H54 (cell line): Measurements from ENCODE around the gene TTC1.
A peak's percentile ranks its signal among the peaks of the same experiment; 100 is the strongest.
"Not testable (repeated sequence)": the region's sequence is repeated elsewhere in the genome, so short reads cannot be mapped to it uniquely, and the experiment has no call there.

Source experiments
- DNase-seq: peaks from one replicate; pipeline ENCODE4 v3.0.0; 2011; ENCODE audit warnings: low spot score, mixed read lengths; ENCODE audit not compliant: insufficient read length
- FAIRE-seq: peaks from 3 replicates; lab custom pipeline; 2011; peaks lifted over from hg19 to GRCh38; lab: Jason Lieb, UNC
- POLR2A ChIP-seq: IDR thresholded peaks from 2 replicates; pipeline ENCODE4 v1.6.1; 2011; ENCODE audit warnings: low read depth, mild to moderate bottlenecking, low read length

Gene TTC1

DNA sequence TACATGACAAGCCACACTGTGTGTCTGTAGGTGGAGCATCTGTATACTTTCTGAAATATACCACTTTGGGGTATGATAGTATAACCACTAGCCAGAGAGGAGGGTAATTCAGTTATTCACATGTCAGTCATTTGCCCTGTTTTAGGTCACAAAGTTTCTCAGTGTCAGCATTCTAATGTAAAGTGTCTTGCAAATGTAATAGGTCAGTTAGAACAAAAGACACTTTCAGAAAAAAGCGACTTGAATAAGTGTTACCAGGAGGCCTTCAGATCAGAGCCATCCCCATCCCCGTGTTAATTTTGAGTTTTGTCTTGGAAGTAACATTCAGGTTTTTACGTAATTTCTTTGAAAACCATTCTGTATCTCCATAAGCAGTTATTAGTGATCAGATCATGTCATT lies 33.7 kb downstream of the TTC1 start:
- FAIRE-seq (no peak), DNase-seq (no peak)
- TF ChIP-seq POLR2A, result no peak

DNA sequence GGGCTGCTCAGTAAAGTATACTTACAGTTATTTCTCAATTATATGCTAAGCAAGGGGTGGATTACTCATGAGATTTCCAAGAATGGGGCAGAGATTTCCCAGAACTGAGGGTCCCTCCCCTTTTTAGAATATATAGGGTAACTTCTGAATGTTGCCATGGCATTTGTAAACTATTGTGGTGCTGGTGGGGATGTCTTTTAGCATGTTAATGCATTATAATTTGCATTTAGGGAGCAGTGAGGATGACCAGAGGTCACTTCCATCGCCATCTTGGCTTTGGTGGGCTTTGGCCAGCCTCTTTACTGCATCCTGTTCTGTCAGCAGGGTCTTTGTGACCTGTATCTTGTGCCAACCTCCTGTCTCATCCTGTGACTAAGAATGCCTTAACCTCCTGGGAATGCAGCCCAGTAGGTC lies 35.5 kb downstream of the TTC1 start:
- DNase-seq (no peak), FAIRE-seq (no peak)
- TF ChIP-seq POLR2A, result no peak

DNA sequence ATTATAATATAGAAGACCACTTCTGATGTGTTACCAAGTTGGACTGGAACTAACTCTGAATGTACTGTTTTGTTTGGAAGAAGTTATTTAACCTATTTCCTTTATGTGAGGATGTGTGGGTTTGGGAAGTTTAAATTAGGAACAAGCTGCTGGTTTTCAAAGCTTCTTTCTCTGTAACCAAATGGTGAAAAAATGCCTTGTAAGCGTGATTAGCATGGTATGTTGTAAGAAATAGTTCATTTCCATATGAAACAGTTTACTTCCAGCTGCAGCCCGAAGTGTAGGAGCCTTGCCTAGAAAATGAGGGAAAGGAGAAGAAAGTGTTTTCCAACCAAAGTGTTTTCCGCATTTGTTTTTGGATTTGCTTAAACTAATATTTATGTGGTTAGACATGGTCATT lies 36.0 kb downstream of the TTC1 start:
- DNase-seq, result no peak
- TF ChIP-seq POLR2A, result no peak
- FAIRE-seq, result no peak

DNA sequence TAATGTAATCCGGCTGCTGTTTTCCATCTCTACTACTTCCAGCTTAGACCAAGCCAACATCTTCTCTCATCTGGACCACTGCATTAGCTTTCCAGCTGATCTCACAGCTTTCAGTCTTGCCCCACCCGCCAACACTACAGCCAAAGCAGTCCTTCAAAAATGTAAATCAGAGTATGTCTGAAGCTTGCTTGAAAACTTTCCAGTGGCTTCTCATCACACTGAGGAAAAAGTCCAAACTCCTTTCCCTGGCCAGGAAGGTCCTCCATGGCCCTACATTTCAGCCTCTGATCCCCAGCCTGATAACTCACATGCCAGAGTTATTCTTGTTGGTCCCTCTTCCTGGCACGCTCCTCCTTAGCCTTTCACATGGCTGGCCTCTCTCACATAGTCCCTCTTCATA lies 38.5 kb downstream of the TTC1 start:
- FAIRE-seq (peak; percentile 45), DNase-seq (no peak)
- no peak for TF ChIP-seq POLR2A

DNA sequence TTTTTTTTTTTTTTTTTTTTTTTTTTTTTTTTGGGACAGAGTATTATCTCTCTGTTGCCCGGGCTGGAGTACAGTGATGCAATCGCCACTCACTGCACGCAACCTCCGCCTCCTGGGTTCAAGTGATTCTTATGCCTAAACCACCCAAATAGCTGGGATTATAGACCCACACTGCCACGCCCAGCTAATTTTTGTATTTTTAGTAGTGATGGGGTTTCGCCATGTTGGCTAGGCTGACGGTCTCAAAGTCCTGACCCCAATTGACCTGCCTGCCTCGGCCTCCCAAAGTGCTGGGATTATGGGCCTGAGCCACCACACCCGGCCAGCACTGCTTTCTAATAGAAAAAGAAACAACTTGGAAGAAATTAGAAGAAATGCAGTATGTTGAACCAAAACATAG lies 39.2 kb downstream of the TTC1 start:
- DNase-seq (no peak), FAIRE-seq (no peak)
- TF ChIP-seq POLR2A, result no peak

DNA sequence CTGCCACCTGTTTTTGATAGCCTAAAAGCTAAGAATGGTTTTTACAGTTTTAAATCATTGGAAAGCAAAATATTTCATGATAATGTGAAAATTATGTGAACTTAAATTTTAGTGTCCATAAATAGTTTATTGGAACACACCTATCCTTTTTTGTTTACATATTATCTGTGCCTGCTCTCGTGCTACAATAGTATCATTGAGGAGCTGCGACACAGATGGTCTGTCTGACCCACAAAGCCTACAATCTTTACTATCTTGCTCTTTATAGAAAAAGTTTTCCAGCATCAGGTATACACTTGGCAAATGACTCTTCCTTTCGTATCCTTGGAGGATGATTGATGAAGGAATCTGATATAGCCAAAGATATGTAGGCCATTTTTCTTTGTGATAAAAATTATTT lies 40.2 kb downstream of the TTC1 start:
- DNase-seq (no peak), FAIRE-seq (no peak)
- TF ChIP-seq POLR2A, result no peak

DNA sequence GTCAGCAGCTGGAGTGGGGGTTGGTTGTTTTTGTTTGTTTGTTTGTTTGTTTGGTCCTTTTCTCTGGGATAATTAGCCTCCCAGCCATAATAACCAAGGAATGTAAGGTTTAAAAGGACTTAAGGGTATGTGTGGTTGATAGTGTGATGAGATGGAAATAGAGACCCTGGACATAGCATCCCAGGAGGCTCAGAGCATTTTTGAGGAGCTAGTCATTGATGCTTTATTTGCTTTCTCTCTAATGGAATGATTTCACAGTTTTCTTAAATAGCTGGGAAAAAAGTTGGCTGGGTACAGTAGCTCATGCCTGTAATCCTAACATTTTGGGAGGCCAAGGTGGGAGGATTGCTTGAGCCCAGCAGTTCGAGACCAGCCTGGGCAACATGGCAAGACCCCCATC lies 45.1 kb downstream of the TTC1 start:
- no peak for DNase-seq
- FAIRE-seq, result no peak
- no peak for TF ChIP-seq POLR2A

DNA sequence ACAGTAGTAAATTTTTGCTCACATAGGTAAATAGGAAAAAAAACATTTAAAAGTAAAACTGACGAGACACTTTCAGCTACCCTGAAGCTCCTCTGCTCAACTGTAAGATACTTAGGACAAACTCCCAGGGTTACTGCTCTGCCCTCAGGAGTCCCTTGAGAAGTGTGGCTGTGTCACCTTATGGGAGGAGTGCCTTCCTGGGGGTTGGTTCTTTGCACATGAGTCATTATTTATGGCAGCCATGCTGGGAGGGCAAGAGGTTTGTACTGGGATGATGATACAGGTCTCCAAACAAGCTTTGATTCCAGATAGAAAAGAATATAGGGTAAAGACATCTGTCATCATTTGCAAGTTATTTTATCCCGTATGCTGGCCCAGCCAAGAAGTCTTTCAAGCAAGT lies 45.9 kb downstream of the TTC1 start:
- DNase-seq (peak; percentile 73), FAIRE-seq (peak; percentile 91)
- no peak for TF ChIP-seq POLR2A

DNA sequence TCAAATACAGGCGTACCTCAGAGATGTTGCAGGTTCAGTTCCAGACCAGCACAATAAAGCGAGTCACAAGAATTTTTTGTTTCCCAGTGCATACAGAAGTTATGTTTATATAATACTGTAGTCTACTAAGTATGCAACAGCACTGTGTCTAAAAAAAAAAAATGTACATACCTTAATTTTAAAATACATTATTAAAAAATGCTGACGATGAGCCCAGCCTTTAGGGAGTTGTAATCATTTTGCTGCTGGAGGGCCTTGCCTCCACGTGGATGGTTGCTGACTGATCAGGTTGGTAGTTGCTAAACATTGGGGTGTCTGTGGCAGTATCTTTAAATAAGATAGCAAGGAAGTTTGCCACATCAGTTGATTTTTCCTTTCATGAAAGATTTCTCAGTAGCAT lies 48.3 kb downstream of the TTC1 start:
- no peak for TF ChIP-seq POLR2A
- no peak for FAIRE-seq
- no peak for DNase-seq

DNA sequence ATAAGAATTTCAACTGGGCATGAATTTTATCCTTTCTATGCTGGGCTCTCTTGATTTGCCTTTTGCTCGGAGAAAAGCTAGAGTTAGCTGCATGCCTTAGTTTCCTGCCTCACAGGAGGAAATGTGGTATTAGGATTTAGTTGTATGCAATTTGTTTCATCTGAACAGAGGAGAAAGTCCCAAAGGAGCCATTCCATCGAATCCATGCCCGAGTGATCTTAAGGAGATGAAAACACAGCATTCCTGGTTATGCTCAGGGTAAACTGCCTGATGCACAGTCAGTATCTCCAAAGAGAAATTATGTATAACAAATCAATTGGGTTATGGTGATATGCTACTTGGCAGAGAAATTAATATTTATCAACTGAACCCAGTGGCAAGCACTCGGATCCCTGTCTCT lies 51.1 kb downstream of the TTC1 start:
- TF ChIP-seq POLR2A, result no peak
- FAIRE-seq, result no peak
- no peak for DNase-seq

DNA sequence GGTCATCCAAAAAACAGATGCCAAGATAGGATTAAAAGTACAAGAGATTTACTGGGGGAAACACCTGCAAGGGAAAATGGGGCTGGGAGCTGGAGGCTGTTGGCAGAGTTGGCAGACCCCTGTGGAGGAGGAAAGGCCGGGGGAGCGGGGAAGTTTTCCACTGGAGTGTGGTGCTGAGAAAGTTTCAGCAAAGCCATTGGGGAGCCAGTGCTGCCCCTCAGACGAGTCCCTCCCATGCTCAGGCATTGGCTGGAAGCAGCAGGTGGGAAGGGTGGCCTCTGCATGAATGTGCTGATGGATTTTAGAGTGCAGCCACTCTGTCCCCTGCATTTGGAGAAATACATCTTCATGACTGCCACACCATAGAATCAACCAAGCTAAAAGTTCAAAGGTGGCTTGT lies 52.8 kb downstream of the TTC1 start:
- TF ChIP-seq POLR2A, result no peak
- FAIRE-seq (no peak), DNase-seq (no peak)

DNA sequence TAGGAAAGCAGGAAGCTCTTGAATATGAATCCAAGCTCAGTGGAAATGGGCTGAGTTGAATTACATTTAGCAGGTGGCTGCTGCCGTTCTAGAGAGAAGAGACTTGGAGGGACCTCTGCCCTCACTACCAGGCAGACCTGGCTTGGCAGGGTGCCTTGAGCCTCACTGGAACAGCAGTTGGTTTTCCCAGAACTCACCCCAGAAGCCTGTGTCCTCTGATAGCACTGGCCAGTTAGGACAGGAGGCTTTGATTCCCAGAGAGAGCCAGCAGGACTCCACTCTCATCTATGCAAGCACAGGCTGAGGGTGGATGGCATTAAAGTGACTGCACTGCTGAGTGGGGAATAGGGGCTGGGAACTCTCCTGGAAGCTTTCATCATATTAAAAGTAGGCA lies 55.5 kb downstream of the TTC1 start:
- FAIRE-seq, result no peak
- no peak for DNase-seq
- no peak for TF ChIP-seq POLR2A

DNA sequence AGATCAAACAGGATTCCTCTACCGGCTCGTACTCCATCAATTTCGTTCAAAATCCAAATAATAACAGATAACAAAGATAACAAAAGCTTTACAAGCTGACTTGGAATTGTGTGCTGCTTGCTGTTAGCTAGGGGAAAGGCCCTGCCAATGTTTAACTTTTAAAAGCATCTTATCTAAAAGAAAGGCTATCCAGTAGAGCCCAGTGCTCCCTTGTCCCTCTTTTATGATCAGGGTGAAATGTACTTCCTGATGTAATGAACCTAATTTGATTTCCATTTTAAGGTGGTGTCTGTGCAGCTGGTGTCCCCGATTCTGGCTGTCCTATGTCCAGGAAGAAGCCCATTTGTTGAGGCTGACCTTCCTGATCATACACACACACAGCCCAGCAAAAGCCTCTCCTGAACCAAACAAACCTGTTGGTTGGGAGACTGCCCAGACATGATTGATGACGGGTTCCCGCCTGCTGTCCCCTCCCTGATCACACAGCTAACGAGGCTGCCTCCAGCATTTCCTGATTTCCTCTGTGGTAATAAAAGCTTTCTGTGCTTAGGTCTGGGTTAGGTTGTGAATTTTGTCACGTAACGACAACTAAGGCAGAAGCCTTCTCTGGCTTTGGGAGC lies 56.2 kb downstream of the TTC1 start:
- DNase-seq, result no peak
- no peak for FAIRE-seq
- no peak for TF ChIP-seq POLR2A

DNA sequence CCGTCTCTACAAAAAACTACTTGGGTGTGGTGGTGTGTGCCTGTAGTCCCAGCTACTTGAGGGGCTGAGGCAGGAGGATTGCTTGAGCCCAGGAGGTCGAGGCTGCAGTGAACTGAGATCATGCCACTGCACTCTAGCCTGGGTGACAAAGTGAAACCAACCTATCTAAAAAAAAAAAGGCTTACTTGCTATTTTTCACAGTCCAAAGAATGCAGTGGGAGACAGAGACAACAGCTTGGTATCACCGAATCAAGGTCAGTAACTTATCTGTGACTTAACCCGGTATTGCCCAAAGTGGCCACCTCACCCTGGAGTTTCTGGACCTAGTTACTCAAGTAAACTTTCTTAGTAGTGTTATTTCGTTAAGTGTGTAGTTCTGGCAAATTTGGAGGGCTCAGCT lies 60.2 kb downstream of the TTC1 start:
- FAIRE-seq, DNase-seq: not testable (repeated sequence)

DNA sequence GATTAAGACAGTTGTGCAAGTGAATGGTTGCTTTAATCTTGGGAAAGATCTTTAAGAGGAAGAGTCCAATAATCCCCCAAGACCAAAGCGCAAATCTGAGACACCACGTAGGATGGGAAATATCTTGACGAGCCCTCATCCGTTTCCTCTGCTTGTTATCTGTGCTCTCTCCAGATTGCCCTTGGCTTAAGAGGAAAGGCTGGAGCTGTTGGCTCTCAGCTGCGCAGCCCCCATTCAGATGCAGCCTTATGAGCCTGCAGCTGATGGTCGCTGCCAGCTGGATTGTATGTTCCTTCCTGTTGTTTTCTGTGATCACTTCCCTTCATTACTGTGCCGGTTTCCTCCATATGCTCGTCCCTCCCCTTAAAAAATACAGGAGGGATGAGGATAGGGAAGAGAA lies 62.6 kb downstream of the TTC1 start:
- FAIRE-seq (no peak), DNase-seq (no peak)

DNA sequence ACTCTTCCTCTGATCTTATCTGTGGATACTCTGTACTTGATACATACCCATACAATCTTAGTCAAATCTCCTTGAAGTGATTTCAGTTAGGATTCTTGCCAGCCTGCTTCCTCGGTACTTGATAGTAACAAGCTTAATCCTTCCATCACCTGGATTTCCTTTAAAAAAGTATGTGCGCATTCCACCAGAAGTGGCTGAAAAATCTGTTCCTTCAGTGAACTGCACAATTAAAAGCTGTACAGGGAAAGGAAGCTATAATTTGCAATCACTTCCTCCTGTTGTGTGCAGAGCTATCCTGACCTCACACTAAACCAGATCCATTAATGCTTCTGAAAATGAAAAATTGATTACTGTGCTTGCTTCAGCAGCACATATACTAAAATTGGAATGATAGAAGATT lies 63.0 kb downstream of the TTC1 start:
- FAIRE-seq (no peak), DNase-seq (no peak)
- no peak for TF ChIP-seq POLR2A

More for the DNA sequence above, 62.6 kb downstream of the TTC1 start:
- no peak for TF ChIP-seq POLR2A

DNA sequence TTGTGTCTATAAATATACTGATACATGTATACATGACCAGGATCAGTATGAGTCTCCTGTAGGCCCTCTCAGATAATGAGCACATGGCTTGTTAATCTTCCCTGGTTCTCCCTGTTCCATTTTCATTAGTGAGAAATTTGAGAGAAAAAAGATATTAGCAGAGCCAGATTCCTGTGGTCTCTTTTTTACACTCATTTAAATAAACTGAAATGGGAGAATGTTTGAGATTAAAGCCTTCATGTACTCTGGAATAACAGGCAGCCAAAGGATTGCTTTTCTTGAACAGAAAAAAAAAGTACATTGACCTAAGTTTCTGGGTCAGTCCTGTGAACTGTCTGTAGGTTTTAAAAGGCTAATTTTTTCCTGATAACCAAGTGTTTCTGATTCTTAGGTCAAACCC lies 66.1 kb downstream of the TTC1 start:
- no peak for TF ChIP-seq POLR2A
- DNase-seq, result no peak
- no peak for FAIRE-seq
